ENCODE data around the gene LIPM. TPM values are rescaled to one million over a fixed set of nuclear protein-coding genes. Genes with fewer than 3 reads are reported as not detected.
A peak's percentile ranks its signal among the peaks of the same experiment; 100 is the strongest.
"Not testable (repeated sequence)": the region's sequence is repeated elsewhere in the genome, so short reads cannot be mapped to it uniquely, and the experiment has no call there.

LIPM gene
- total RNA-seq, 1 donor from 2014 or later = not detected

DNA sequence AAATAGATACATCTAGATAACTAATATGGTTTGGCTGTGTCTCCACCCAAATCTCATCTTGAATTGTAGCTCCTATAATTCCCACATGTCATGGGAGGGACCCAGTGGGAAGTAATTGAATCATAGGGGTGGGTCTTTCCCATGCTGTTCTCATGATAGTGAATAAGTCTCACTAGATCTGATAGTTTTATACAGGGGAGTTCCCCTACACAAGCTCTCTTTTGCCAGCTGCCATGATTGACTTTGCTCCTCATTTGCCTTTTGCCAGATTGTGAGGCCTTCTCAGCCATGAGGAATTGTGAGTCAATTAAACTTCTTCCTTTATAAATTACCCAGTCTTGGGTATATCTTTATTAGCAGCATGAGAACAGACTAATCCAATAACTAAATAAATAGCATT, 35.1 kb downstream of the LIPM start:
- DNase-seq (ENCODE audit: low read depth) = not testable (repeated sequence)

DNA sequence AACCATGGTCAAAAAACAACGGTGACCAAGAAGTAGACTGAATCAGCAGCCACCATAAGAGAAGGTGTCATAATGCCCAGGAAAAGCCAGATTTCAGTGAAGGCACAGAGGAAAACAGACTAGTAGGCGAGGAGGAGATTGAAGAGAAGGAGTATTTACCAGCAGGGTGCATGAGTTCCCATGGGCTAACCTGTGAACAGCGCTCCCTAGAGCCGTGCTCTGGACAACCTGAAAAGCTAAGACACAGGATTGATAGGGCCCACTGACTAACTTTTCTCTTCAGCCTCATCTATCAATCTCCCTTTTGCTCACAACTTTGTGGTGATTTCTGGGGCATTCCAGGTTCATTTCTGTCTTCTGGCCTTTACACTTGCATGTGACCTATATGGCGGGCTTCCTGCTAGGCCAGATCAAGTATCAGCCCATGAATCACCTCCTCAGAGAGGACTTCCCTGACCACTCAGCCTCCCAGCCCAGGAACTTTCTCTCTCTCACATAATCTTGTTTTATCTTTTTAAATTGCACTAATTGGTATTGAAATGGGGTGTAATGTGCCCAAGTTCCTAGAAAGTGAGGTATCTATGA, 36.3 kb downstream of the LIPM start:
- no peak for DNase-seq (ENCODE audit: low read depth)

DNA sequence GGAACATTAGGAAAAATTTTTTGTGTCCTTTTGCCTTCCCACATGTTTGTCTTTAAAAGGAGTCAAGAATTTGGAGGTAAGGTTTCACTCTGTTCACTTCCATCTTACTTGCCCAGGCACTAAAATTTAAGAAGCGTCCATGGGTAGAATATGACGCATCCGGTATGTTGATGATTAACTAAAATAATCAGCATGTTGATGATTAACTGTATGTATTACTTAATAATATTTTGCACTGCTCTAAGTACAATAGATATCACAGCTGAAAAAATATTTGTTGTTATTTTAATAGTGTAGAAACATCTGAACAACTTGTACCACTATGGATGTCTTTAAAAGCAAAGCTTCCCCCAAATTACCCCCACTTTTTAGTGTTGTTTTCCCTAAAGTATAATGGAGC, 37.6 kb downstream of the LIPM start:
- DNase-seq (ENCODE audit: low read depth) = peak; percentile 80

DNA sequence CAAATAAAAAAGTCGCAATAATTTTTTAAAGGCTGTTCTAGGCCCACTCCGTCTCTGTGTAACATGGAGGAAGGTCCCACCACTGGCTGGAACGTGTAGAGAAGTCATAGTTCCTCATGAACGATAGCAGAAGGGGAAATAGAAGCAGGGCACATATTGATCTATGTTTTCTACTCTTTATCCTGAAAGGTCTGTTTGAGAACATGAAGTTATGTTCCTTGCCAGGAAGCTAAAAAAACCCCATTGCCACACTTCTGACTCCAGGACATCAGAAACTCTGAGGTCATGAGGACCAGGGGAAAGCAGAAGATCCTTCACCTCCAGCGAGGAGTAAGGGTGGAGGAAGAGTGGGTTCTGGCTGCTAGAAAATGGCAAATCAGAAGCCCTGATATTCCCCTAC, 38.4 kb downstream of the LIPM start:
- DNase-seq (ENCODE audit: low read depth) = no peak

DNA sequence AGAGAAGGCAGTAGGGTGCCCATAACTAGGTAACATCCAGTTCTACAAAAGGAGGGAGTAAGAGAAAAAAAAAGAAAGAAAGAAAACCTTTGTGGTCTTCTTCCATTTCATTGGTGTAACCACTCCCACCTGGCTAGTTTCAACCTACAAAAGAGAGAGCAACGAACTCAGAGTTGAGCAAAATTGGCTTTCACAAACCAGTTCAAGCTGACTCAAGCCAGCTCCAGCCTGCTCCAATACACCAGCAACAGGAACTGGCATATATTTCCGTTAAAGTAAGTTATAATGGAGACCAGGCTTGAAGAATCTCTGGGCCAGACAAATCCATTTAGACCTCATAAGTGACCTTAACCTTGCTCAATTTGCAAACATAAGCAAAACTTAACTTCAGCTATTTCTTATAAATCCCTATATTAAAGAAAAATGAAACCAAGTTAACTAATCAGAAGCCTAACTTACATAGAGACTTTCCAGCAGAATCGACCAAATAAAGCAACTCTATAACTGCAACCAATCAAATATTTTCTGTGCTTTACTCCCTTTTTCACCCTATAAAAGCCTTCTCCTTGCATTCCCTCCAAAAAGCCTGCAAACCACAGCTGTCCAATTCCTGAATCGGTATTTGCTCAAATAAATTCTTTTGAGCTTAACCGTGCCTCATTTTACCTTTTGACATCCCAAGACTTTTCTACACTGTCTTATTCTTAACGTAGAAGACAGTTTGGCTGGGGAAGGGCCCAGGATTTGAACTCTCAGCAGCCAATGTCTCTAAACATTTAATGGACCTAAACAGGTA, 39.0 kb downstream of the LIPM start:
- DNase-seq (ENCODE audit: low read depth) = peak; percentile 48

DNA sequence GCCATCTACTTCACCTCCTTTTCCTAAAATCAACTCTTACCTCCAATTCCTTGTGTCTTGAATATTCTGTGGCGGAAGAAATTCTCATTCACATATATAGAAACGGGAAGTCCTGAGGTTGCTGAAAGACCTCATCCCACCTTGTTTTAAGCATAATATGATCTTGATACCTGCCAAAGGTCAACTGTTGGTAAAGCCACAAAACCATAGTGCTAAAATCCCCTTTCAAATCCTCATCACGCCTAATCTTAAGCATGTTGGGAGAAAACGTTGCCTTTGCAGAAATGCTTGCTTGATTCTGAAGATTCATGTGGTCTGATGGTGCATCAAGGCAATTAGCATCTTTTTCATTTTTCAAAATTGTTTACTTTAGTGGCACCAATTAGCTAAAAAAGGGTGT, 40.6 kb downstream of the LIPM start:
- DNase-seq (ENCODE audit: low read depth) = no peak

DNA sequence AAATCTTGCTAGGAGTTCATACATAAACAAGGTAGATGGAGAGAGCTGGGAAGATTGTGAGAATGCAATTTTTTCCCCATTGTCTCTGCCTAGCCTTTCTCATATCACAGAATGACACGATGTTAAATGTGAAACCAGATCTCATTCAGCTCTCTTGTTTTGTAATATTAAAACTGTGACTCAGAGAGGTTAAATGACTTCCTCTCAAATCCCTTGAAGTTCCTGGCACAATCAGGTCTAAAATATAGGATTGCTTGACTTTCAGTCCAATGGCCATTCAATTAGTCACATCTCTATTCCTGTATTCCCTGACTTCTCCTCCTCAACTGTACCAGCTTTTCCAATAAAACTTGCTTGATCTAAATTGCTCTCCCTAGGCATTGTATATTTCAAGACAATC, 46.0 kb downstream of the LIPM start:
- DNase-seq (ENCODE audit: low read depth) = peak; percentile 93

DNA sequence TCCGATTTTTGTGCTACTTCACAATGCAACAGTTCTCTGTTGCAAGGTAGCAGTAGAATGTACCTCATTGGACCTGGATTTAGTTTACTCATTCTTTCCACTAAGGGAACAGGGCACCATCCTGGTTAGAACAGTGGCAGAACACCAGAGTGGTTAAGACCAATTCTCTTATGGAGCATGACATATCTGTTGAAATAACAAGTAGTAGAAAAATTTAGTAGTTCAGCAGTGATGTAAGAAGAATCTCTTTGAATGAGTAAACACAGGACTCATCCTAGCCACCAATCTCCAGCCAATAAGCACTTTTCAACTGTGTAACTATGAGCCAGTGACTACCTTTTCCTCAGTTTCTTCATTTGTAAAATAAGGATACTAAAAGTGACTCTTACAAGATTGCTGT, 46.7 kb downstream of the LIPM start:
- DNase-seq (ENCODE audit: low read depth) = peak; percentile 67

DNA sequence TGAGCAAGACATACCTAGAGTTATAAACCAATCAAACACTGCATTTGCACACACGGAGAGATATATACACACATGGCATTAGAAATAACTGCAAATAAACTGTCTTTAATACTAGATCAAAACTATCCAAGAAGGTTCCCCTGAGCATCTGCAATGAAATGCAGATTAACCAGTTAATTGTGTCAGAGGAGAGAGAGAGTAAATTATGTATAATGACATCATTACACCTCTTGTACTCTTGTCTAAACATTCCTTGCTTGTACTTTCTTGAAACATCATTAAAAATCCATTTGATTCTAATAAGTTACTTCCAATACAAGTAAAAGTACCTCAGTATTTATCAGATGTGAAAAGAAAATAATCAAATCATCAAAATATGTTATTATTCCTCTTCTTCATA, 48.2 kb downstream of the LIPM start:
- no peak for DNase-seq (ENCODE audit: low read depth)

DNA sequence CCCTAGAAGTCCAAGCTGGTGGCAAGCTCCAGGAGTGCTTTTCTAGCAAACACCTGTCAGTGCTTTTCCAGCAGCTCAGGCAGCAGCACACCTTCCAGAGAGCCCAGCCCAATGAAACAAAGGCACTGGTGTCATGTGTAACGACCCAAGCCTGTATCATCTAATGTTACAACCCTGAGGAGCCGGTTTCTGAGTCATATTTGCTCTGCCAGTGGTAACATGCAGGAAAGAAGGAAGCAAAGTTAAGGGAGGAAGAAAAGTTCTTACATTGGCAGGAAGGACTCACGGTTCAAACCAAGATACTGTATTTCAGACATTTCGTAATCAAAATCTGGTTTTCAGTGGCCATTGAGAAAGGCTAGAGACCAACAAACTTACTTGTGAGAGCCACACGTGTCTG, 49.2 kb downstream of the LIPM start, which contains the start of gene ANKRD22:
Gene ANKRD22 (minus strand): TSS at position 139 of the 400 bp plus-strand sequence. CDS start 237 bp downstream, outside the sequence.
- peak; percentile 88 for DNase-seq (ENCODE audit: low read depth)

DNA sequence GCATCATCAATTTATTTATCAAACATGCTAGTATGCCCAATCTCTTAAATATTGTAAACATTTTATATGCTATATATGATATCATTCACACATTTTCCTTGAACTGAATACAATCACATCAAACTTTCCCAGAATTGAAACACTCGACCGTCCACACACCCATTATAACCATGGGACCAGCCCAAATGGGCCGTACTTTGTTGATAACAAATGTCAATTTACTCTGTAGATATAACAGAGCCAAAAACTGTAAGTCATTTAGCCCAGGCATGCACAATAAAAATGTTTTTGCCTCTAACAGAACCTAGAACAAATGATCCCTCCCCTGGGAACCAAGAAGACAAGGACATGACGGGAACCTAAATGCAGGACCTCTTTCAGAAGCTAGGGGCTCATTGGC, 49.8 kb downstream of the LIPM start:
- DNase-seq (ENCODE audit: low read depth) = no peak

DNA sequence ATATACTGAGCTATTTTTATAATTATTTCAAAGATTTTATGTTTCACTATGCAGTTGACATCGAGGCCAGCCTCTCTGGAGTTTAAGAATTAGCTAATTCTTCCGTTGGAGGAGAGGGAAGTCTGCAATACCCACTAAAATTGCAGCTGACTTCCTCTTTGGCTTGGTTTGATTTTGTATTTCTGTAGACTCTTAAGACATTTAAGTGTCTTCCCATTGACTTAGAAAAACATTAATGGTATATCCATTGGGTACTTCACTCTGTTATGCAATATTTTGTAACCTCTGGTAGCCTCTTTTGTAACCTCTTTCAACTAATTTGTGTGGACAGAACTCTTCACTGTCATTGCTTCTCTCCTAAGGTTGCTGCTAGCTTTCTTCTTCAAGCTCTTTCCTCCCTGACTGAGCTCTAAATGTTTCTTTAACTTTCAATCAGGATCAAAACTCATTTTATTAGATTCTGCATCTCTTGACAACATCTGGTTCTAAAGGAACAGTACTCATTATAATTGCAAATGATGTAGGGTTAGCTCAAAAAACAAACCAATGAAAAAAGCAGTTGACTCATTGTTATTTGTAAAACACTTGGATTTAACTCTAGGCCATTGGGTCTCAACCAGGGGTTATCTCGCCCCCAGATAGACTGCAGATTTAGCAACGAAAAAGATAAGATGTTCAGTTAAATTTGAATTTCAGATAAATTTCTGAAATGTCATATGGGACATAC, 50.8 kb downstream of the LIPM start:
- DNase-seq (ENCODE audit: low read depth) = peak; percentile 45

DNA sequence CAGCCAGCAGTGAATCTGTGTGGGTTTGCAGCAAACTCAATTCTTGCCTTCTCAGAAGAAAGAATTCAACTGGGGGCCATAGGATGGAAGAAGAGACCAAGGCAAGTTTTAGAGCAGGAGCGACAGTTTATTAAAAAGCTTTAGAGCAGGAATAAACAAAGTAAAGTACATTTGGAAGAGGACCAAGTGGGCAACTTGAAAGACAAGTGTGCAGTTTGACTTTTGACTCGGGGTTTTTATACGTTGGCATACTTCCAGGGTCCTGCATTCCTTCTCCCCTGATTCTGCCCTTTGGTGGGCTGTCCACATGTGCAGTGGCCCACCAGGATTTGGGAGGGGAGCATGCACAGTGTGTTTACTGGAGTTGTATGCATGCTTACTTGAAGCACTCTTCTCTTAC, 52.2 kb downstream of the LIPM start:
- no peak for DNase-seq (ENCODE audit: low read depth)

DNA sequence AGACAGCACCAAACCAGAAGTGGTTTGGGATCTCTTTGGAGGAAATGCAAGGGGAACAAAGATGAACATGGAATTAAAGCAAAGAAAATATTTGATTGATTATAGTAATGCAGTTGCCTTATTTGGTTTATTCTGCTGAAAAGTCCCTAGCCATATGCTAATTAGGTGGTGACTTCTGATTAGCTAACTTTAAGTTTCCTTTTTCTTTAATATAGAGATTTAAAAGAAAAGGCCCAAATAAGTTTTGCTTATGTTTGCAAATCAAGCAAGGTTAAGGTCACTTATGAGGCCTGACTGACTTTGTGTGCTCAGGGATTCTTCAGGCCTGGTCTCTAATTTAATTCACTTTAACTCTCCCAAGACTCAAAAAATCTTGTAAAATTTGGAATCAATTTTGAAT, 55.3 kb downstream of the LIPM start:
- no peak for DNase-seq (ENCODE audit: low read depth)

DNA sequence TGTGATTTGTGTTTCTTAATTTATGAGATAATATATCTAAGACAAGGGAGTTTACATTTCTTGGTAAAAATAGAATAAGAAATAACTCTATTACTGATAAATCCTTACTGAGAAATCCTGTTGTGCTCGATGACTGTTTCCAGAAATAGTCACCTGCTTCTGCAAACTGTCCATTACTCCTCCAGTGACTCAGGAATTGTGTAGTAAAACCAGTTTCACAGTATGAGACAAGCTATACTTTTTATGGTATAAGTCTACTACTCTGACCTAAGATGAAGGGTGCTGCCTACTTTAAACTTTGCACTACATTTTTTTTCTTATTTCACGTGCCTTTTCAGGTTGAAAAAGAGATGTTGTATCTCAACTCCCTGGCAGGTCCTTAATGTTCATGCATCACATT, 56.0 kb downstream of the LIPM start:
- DNase-seq (ENCODE audit: low read depth) = peak; percentile 44

DNA sequence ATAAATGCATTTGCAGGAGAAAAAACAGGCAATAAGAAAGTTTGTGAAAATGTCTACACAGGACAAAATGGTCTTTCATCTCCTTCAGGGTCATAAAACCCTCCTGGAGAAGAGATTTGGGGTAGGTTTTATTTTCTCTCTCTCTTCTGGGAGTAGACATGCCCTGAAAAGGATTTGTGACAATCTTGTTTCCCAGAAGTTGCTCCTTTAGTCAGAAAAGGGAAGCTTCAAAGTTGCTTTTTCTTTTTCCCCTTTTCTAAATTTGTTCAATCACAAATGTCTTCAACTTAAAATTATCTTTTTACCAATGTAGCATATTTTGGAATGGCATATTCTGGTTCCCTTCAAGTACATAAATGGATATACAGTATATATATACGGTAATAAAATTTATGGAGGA, 58.5 kb downstream of the LIPM start:
- no peak for DNase-seq (ENCODE audit: low read depth)

DNA sequence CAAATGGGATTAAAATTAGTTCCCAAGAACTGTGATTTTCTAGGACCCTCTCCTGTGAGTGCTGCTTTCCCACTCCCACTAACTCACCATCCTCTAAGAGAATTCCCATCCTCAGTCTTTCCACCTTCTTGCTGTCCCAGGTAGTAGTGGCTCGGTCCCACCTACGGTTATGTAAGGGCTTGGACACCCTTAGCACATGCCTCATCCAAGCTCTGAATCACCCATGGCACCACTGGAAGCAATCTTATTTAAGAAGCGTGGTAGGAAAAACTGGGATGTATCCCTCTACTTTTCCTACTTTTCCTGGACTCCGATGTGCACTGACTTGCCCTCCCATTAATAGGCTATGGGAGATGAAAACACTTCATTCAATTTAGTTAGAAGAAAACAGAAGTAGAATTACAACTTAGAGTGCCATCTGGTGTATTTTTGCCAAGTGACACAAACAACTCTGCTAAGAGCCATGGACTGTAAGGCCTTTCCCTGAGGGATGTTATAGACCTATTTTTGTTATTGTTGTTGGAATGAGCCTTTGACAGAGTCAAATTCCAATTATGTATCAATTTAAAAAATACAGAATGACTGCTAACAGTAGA, 62.8 kb downstream of the LIPM start:
- DNase-seq (ENCODE audit: low read depth) = peak; percentile 49

DNA sequence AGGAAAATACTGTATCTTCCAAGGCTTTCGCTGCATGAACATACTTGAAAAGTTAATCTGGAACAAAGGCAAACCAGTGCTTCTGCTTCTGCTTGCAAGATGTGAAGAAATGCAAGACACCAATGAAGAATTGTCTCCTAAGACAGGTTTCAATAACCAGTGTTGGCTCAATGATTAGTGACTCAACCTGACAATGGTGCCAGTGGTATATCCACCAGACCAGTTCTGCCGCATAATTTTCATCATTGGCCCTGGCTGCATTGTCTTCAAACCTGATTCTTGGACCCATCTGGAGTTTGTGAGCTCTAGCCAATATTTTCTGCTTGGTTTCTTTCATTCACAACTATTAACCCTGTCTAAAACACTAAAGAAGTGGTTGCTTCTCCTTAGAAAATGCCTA, 63.9 kb downstream of the LIPM start:
- DNase-seq (ENCODE audit: low read depth) = no peak

DNA sequence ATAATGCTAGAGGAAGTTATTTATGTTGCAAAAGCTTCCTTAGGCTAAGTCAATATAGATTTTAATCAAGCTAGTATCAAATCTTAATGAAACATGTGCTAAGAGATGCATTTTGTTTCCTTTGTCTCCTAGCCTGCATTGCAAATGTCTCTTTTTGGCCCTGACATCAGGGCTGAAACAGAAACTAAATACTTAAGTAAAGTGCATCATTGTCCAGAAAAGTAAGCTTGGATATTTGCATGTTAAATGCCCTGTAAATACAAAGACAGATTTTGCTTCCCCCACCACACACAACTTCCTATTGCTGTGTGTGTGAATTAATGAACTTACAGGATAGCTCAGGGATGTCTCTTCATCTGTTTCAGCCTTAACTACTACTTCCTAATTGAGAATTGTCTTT, 67.6 kb downstream of the LIPM start:
- DNase-seq (ENCODE audit: low read depth) = no peak
